Activated CD4-positive, alpha-beta T cell treated with anti-CD3 and anti-CD28 coated beads, Interleukin-2, amount 10 ng/mL, durations not matched to agents 24 days and 14 days (primary cell): ENCODE measurements around the gene AKR1D1. TPM values are rescaled to one million over a fixed set of nuclear protein-coding genes. Genes with fewer than 3 reads are reported as not detected.
"Not testable (repeated sequence)": the region's sequence is repeated elsewhere in the genome, so short reads cannot be mapped to it uniquely, and the experiment has no call there.

Experiments used
- DNase-seq: peaks from one replicate; pipeline ENCODE4 v3.0.0; 2022
- H3K27ac Mint-ChIP-seq: one replicate; pipeline ENCODE4 v1.8.0; 2022; ENCODE audit warnings: mild to moderate bottlenecking, mixed read lengths
- H3K27me3 Mint-ChIP-seq: one replicate; pipeline ENCODE4 v1.8.0; 2022; ENCODE audit warnings: mixed read lengths
- H3K36me3 Mint-ChIP-seq: one replicate; pipeline ENCODE4 v1.8.0; 2022; ENCODE audit warnings: low read depth, mild to moderate bottlenecking, mixed read lengths
- H3K4me1 Mint-ChIP-seq: one replicate; pipeline ENCODE4 v1.8.0; 2021; ENCODE audit warnings: mixed read lengths
- H3K4me3 Mint-ChIP-seq: one replicate; pipeline ENCODE4 v1.8.0; 2022; ENCODE audit warnings: mild to moderate bottlenecking, moderate library complexity, mixed read lengths
- H3K9me3 Mint-ChIP-seq: one replicate; pipeline ENCODE4 v1.8.0; 2021; ENCODE audit warnings: mixed read lengths
- intact Hi-C: fragments of 100-400 bp; cut with micrococcal nuclease; formaldehyde crosslinking; loops from one replicate; pipeline ENCODE4 v1.15.1; 2023
- total RNA-seq: library from RNA; stranded (reverse); gene quantifications from 2 replicates; pipeline ENCODE4 v1.2.3, GENCODE V29; 2022

Gene AKR1D1
- total RNA-seq, 1 donor from 2014 or later: not detected

GRCh38 chr7:138052696-138053095 lies 23.6 kb upstream of the AKR1D1 start:
- no peak overlapping the region for H3K4me3 Mint-ChIP-seq
- no peak overlapping the region for H3K27ac Mint-ChIP-seq
- DNase-seq: no peak
- peaks cover 10% of the 10 kb centered on the region for H3K9me3 Mint-ChIP-seq
- intact Hi-C loops: no loop called here
- H3K36me3 Mint-ChIP-seq: no peaks in the 10 kb centered on the region
- H3K4me1 Mint-ChIP-seq: no peaks in the 10 kb centered on the region
- peaks cover 5% of the 10 kb centered on the region for H3K27me3 Mint-ChIP-seq

GRCh38 chr7:138055698-138056097 lies 20.6 kb upstream of the AKR1D1 start:
- H3K4me3 Mint-ChIP-seq, intact Hi-C loops, H3K4me1 Mint-ChIP-seq, H3K27ac Mint-ChIP-seq, H3K27me3 Mint-ChIP-seq, H3K36me3 Mint-ChIP-seq, DNase-seq: not testable (repeated sequence)
- peaks cover 10% of the 10 kb centered on the region for H3K9me3 Mint-ChIP-seq

GRCh38 chr7:138063400-138063799 lies 12.9 kb upstream of the AKR1D1 start:
- no peak for DNase-seq
- H3K9me3 Mint-ChIP-seq: no peaks in the 10 kb centered on the region
- H3K27me3 Mint-ChIP-seq: no peaks in the 10 kb centered on the region
- intact Hi-C loops: no loop called here
- no peaks in the 10 kb centered on the region for H3K4me1 Mint-ChIP-seq
- no peaks in the 10 kb centered on the region for H3K36me3 Mint-ChIP-seq
- no peak overlapping the region for H3K27ac Mint-ChIP-seq
- no peak overlapping the region for H3K4me3 Mint-ChIP-seq

GRCh38 chr7:138064856-138065357 lies 11.4 kb upstream of the AKR1D1 start:
- no peaks in the 10 kb centered on the region for H3K4me1 Mint-ChIP-seq
- intact Hi-C loops: no loop called here
- no peak overlapping the region for H3K4me3 Mint-ChIP-seq
- H3K36me3 Mint-ChIP-seq: no peaks in the 10 kb centered on the region
- DNase-seq: no peak
- H3K9me3 Mint-ChIP-seq: no peaks in the 10 kb centered on the region
- H3K27me3 Mint-ChIP-seq: no peaks in the 10 kb centered on the region
- no peak overlapping the region for H3K27ac Mint-ChIP-seq

GRCh38 chr7:138065827-138066226 lies 10.4 kb upstream of the AKR1D1 start:
- Mint-ChIP-seq H3K4me1 (no peaks in the 10 kb centered on the region), H3K36me3 (no peaks in the 10 kb centered on the region), H3K4me3 (no peak overlapping the region), H3K27me3 (no peaks in the 10 kb centered on the region), H3K27ac (no peak overlapping the region), H3K9me3 (no peaks in the 10 kb centered on the region)
- intact Hi-C loops: no loop called here
- DNase-seq: no peak

GRCh38 chr7:138066954-138067394 lies 9.3 kb upstream of the AKR1D1 start:
- intact Hi-C loops: no loop called here
- no peak overlapping the region for H3K4me3 Mint-ChIP-seq
- no peaks in the 10 kb centered on the region for H3K27me3 Mint-ChIP-seq
- H3K36me3 Mint-ChIP-seq: no peaks in the 10 kb centered on the region
- no peaks in the 10 kb centered on the region for H3K9me3 Mint-ChIP-seq
- H3K4me1 Mint-ChIP-seq: no peaks in the 10 kb centered on the region
- H3K27ac Mint-ChIP-seq: no peak overlapping the region
- DNase-seq: no peak

- Mint-ChIP-seq H3K36me3 (no peaks in the 10 kb centered on the region), H3K27ac (no peak overlapping the region), H3K4me3 (no peak overlapping the region), H3K27me3 (no peaks in the 10 kb centered on the region), H3K4me1 (no peaks in the 10 kb centered on the region), H3K9me3 (no peaks in the 10 kb centered on the region)
- intact Hi-C loops: no loop called here
- no peak for DNase-seq
Observed at GRCh38 chr7:138067774-138068173, 8.5 kb upstream of the AKR1D1 start.

- Mint-ChIP-seq H3K4me3 (no peak overlapping the region), H3K27me3 (no peaks in the 10 kb centered on the region), H3K4me1 (no peaks in the 10 kb centered on the region), H3K27ac (no peak overlapping the region), H3K9me3 (no peaks in the 10 kb centered on the region), H3K36me3 (no peaks in the 10 kb centered on the region)
- intact Hi-C loops: no loop called here
- DNase-seq: no peak
Observed at GRCh38 chr7:138070908-138071307, 5.4 kb upstream of the AKR1D1 start.

GRCh38 chr7:138072726-138073125 lies 3.5 kb upstream of the AKR1D1 start:
- intact Hi-C loops: no loop called here
- H3K27ac Mint-ChIP-seq: no peak overlapping the region
- H3K4me3 Mint-ChIP-seq: no peak overlapping the region
- no peaks in the 10 kb centered on the region for H3K9me3 Mint-ChIP-seq
- H3K27me3 Mint-ChIP-seq: no peaks in the 10 kb centered on the region
- no peak for DNase-seq
- no peaks in the 10 kb centered on the region for H3K36me3 Mint-ChIP-seq
- H3K4me1 Mint-ChIP-seq: no peaks in the 10 kb centered on the region

- Mint-ChIP-seq H3K36me3 (no peaks in the 10 kb centered on the region), H3K9me3 (no peaks in the 10 kb centered on the region), H3K27me3 (no peaks in the 10 kb centered on the region), H3K4me3 (no peak overlapping the region), H3K4me1 (no peaks in the 10 kb centered on the region), H3K27ac (no peak overlapping the region)
- intact Hi-C loops: no loop called here
- DNase-seq: no peak
Observed at GRCh38 chr7:138074121-138074520, 2.1 kb upstream of the AKR1D1 start.

- no peak overlapping the region for H3K27ac Mint-ChIP-seq
- H3K4me1 Mint-ChIP-seq: no peaks in the 10 kb centered on the region
- no peaks in the 10 kb centered on the region for H3K36me3 Mint-ChIP-seq
- no peak overlapping the region for H3K4me3 Mint-ChIP-seq
- H3K27me3 Mint-ChIP-seq: no peaks in the 10 kb centered on the region
- H3K9me3 Mint-ChIP-seq: no peaks in the 10 kb centered on the region
- no peak for DNase-seq
- intact Hi-C loops: no loop called here
Observed at GRCh38 chr7:138074540-138074939, 1.7 kb upstream of the AKR1D1 start.

- H3K9me3 Mint-ChIP-seq: no peaks in the 10 kb centered on the region
- no peak overlapping the region for H3K27ac Mint-ChIP-seq
- intact Hi-C loops: no loop called here
- H3K4me3 Mint-ChIP-seq: no peak overlapping the region
- no peaks in the 10 kb centered on the region for H3K4me1 Mint-ChIP-seq
- no peak for DNase-seq
- H3K27me3 Mint-ChIP-seq: no peaks in the 10 kb centered on the region
- H3K36me3 Mint-ChIP-seq: no peaks in the 10 kb centered on the region
Observed at GRCh38 chr7:138075350-138075749, 909 bp upstream of the AKR1D1 start.

- H3K36me3 Mint-ChIP-seq, H3K9me3 Mint-ChIP-seq, intact Hi-C loops: not testable (repeated sequence)
Observed at GRCh38 chr7:138075786-138076185, 473 bp upstream of the AKR1D1 start.

GRCh38 chr7:138077809-138078208 lies 1.6 kb downstream of the AKR1D1 start:
- Mint-ChIP-seq H3K4me1 (no peaks in the 10 kb centered on the region), H3K9me3 (no peaks in the 10 kb centered on the region), H3K27me3 (no peaks in the 10 kb centered on the region), H3K36me3 (no peaks in the 10 kb centered on the region), H3K27ac (no peak overlapping the region), H3K4me3 (no peak overlapping the region)
- intact Hi-C loops: no loop called here
- DNase-seq: no peak

More at GRCh38 chr7:138075786-138076185, 473 bp upstream of the AKR1D1 start:
- not testable (repeated sequence) for DNase-seq, H3K4me3 Mint-ChIP-seq, H3K27ac Mint-ChIP-seq, H3K27me3 Mint-ChIP-seq, H3K4me1 Mint-ChIP-seq

GRCh38 chr7:138079137-138079536 lies 2.9 kb downstream of the AKR1D1 start:
- no peak overlapping the region for H3K4me3 Mint-ChIP-seq

More at GRCh38 chr7:138079137-138079536, 2.9 kb downstream of the AKR1D1 start:
- H3K27me3 Mint-ChIP-seq: no peaks in the 10 kb centered on the region
- intact Hi-C loops: no loop called here
- no peaks in the 10 kb centered on the region for H3K4me1 Mint-ChIP-seq
- H3K27ac Mint-ChIP-seq: no peak overlapping the region
- no peaks in the 10 kb centered on the region for H3K9me3 Mint-ChIP-seq
- no peaks in the 10 kb centered on the region for H3K36me3 Mint-ChIP-seq
- DNase-seq: no peak
